GM18517 (cell line): ENCODE results near the gene AGAP1.

Source experiments
- ATAC-seq: cut with Tn5 transposase; IDR thresholded peaks from one replicate; pipeline ENCODE4 v1.9.1; 2021; ENCODE audit warnings: mild to moderate bottlenecking, moderate library complexity; ENCODE audit not compliant: unreplicated experiment

The AGAP1 gene

DNA sequence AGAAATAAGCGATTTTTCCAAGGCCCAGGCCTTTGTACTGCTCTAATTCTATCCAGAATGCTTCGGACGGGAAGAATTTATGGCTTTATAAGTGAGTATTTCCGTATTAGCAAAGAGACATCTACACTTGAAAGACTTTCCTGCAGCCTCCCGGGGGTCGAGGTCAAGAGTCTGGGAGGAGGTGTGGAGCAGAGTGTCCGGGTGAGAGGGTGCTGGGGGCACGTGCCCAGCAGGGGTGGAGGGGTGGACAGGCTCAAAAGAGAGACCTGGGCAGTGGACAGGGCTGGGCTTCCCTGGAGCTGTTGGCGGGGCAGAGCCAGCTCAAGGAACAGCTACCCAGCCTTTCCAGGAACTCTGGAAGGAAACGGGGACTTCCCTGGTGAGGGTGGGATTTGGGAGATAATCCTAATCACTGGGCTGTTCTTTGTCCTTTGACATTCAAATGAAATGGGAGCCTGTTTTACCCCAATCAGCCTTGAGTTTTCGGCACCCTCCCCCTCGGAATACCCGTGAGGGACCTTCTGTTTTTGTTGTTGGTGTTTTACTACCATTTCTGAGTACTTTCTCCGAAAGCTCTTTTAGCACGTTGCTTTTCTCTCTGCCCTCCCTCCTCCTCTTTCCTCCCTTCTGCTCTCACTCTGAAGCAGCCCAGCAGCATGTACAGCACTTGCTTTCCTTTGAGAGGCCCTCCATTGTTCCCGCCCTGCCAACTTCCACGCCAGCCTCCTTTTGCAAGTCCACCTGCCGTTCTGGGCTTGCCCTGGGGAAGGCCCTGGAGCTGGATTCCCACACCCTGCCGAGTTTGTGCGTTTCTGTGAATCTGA is 164.7 kb downstream of the AGAP1 start:
- no peak for ATAC-seq

- ATAC-seq, result no peak
Observed at GRCh38 chr2:235659767-235660322, 166.0 kb downstream of the AGAP1 start.

- ATAC-seq, result no peak
Observed at GRCh38 chr2:235660484-235661082, 166.7 kb downstream of the AGAP1 start.

DNA sequence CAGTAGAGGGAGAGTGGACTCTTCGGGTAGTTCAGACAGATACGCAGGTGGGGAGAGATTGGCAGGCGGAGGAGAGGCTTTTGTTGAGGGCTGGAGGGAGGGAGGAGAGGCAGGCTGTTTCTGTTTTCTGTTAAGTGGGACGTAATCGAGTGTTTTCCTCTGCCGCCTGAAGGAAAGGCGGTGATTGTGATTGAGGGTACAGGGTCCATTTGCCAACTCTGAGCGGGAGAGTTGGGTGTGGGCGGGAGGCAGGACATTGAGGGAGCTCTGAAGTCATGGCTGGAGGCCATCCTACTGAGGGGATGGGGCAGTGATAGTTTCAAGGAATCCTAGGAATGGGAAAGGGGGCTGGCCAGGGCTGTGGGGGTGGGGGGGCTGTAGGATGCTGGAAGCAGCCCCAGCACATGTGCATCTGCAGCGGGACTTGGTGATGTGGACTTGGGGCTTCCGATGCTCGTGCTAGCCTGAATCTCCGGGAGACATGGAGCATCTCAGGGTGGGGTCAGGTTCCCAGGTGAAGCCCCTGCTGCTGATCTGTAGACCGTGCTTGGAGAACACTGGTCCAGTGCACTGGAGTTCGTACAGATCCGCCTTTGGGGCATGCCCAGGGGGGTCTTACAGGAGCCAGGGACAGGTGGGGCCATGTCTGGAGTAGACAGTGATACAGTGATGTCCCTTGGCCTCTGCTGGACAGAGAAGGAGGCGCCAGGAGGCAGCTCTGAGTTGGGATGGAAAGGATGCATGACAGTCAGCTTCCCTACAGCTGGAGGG is 167.5 kb downstream of the AGAP1 start:
- no peak for ATAC-seq

- ATAC-seq, result no peak
Observed at GRCh38 chr2:235661952-235662351, 168.1 kb downstream of the AGAP1 start.

GRCh38 chr2:235663875-235664274 is 170.0 kb downstream of the AGAP1 start:
- ATAC-seq, result no peak

GRCh38 chr2:235665661-235666212 is 171.9 kb downstream of the AGAP1 start:
- no peak for ATAC-seq

- no peak for ATAC-seq
Observed at GRCh38 chr2:235666213-235666781, 172.5 kb downstream of the AGAP1 start.

DNA sequence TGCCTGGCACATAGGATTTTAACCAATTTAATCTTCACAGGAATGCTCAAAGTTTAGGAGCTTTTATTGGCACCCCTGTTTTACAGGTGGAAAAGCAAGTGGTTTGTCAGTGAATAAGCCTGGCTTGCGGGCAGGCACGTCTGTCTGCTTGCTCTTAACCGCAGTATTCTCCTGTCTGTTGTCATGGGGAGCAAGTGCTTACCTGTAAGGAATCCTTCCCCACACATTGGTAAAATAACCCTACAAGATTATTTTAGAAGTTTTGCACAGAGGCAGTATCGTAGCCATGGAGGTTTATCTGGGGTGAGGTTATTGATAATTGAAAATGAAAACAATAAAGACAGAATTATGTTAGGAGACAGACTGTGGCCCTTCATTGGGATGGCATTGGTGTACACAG is 174.9 kb downstream of the AGAP1 start:
- ATAC-seq, result no peak

- ATAC-seq, result no peak
Observed at GRCh38 chr2:235669269-235669831, 175.5 kb downstream of the AGAP1 start.

DNA sequence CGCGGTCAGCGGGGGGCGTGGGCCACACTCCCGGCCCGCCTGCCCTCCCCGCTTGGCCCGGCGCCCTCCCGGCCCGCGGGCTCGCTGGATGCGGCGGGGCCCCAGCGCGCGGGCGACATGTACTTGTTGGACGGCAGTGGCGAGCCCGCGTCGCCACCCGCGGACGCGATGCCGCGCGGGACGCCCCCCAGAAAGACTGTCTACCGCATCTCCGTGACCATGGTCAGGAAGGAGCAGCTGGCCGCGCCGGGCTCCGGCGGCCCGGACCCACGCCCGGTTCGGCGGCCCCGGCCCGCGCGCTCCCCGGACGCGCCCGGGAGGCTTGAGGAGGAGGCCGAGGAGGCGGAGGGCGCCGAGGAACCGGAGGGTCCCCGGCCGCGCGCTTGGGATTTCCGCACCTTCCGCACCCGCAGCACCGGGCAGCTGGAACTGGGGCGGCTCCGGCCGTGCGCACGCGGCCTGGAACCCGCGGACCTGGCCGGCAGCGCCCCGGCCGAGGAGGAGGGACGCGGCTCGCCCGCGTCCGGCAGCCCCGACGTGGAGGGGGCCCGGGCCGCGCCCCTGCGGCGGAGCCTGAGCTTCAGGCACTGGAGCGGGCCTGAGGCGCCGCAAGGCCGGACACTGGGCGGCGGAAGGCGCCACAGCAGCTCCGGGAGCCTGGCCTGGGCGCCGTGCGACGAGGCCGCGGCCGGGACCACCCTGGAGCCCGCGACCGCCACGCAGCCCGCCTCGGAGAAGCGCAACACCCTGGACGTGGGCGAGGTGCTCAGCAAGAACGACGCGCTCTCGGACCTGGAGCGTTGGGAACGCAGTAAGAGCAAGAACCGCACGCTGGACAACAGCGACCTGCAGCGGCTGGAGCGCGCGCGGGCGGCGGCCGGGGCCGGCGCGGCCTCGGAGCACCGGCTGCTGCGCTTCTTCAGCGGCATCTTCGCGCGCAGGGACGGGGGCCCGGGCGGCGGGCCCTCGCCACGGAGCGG is 176.4 kb downstream of the AGAP1 start:
- ATAC-seq, result no peak

DNA sequence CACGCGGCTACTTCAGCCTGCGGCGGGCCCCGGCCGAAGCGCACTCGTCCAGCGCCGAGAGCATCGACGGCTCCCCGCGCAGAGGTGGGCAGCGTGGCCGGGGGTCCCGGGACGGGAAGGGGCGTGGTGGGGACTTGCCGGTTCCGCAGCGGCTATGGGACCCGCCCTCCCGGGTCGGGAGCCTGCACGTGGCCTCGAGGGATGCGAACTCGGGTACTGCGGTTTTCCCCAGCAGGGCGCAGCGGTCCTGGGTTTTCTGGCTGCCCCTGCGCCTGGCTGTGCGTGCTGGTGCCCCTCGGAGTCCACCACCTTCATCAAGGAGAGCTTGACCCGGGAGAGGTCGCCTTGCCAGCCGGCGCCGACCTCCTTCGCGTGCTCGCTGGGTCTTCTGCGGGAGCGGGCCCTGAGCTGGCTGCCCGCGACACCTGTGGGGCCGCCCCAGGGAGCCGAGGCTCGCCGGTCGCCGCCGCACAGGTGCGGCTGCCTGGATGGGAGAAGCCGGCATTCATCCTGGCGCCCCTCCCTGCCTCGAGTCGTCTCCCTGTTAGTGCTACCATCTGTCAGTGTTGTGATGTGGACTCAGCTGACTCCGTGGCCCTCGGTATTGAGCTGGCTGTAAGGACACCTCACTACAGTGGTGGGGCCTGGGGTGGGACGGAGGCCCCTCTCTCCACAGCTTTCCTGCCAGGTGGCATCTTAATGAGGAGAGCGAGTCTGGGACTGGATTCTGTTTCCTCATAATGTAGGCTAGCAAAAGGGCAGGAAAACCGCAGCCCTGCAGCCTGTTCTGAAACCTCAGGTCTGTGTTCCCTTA is 177.3 kb downstream of the AGAP1 start:
- no peak for ATAC-seq

- no peak for ATAC-seq
Observed at GRCh38 chr2:235672720-235673119, 178.9 kb downstream of the AGAP1 start.

GRCh38 chr2:235674146-235674545 is 180.3 kb downstream of the AGAP1 start:
- ATAC-seq, result no peak

GRCh38 chr2:235674812-235675211 is 181.0 kb downstream of the AGAP1 start:
- no peak for ATAC-seq

DNA sequence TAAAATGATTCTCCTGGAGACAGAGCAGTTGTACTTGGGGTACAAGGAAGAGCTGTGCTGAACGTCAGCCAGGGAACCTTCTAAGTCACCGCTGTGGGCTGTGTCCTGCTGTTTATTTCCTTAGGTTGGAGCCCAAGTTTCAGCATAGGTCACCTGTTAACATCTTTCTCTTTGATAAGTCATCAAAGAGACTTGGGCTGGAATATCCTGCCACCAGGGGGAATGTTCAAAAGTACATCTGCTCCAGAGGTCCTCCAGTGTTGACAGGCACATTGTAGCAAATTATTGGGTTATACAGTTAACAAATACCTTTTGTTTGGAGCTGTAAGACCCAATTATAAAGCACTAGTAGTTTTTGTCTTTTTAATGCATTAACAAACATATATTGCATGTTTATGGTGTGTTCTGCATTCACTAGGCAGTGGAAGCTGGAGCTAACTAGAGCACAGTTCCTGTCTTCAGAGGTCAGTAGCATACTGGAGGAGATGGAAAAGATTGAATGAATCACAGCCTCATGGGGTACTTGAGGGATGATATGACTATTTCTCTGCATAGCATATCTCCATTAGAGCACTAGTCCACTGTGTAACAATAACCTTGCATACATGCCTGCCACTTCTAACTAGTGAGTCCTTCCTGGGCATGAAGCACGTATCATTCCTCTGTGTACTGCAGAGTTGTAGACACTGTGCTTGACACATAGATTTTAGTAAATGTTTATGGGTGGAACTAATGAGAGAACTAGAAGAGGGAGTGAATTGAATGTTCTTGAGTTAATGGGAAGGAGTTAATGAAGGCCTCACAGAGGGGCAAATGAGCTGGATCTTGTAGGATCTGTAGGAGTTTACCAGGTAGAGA is 182.1 kb downstream of the AGAP1 start:
- no peak for ATAC-seq

GRCh38 chr2:235676536-235676799 is 182.6 kb downstream of the AGAP1 start:
- no peak for ATAC-seq

- ATAC-seq, result no peak
Observed at GRCh38 chr2:235677276-235677788, 183.5 kb downstream of the AGAP1 start.
